ENCODE results near the gene KSR2.
A peak's percentile ranks its signal among the peaks of the same experiment; 100 is the strongest.

- TF ChIP-seq POLR2A (IDR thresholded peaks at IDR 0.05; ENCODE audit: low read depth, low read length) (peak; percentile 92), POLR2AphosphoS5 (IDR thresholded peaks at IDR 0.05; ENCODE audit: low read depth, low read length) (peak; percentile 94)
Measured at GRCh38 chr12:118016424-118017264, 47.9 kb upstream of the KSR2 start, which contains the start of gene RFC5.

Data from GM12892 (cell line).